Sciatic nerve (tissue), 2 donors: ENCODE measurements around the gene ZMPSTE24. TPM values are rescaled to one million over a fixed set of nuclear protein-coding genes. Genes with fewer than 3 reads are reported as not detected.
"Not testable (repeated sequence)": the region's sequence is repeated elsewhere in the genome, so short reads cannot be mapped to it uniquely, and the experiment has no call there.

Experiments
- ATAC-seq: fragments of 200-7000 bp; cut with Tn5 transposase; one replicate; pipeline ENCODE4 v1.9.1; 2020; ENCODE audit warnings: mild to moderate bottlenecking, moderate library complexity
- DNase-seq: peaks from one replicate; pipeline ENCODE4 v3.0.0-alpha.2; 2020; ENCODE audit warnings: low spot score
- intact Hi-C: fragments of 100-400 bp; cut with DNase I; formaldehyde crosslinking; loops from one replicate; pipeline ENCODE4 v1.14.2; 2022
- total RNA-seq: library from RNA; stranded (reverse); fragmentation: NEBNext Ultra II Directional; extraction: Animal tissue kit (Norgen Biotek cat#: 25700); gene quantifications from one replicate; pipeline ENCODE4 v1.2.1, GENCODE V29; 2021
- donor health status: DM: no; HTN: no; CAD: no.
- donor health status: DM: no; HTN: no; CAD: no.

Gene ZMPSTE24
- 30.7 TPM for total RNA-seq

- ATAC-seq (peak; percentile 99), DNase-seq (peak; percentile 96)
- intact Hi-C loops: no loop called here
Observed at GRCh38 chr1:40257688-40258444, at the start of gene ZMPSTE24. TSS of gene ZMPSTE24 (plus strand) at chr1:40258236. CDS start at chr1:40258272, 36 bp downstream.

GRCh38 chr1:40210511-40211204, 47.4 kb upstream of the ZMPSTE24 start:
- DNase-seq: no peak
- ATAC-seq: no peak
- intact Hi-C loops: no loop called here

GRCh38 chr1:40218333-40218732, 39.7 kb upstream of the ZMPSTE24 start:
- no peak for ATAC-seq
- no peak for DNase-seq
- intact Hi-C loops: no loop called here

- DNase-seq, intact Hi-C loops, ATAC-seq: not testable (repeated sequence)
Observed at GRCh38 chr1:40221471-40221905, 36.5 kb upstream of the ZMPSTE24 start.

- DNase-seq (no peak), ATAC-seq (no peak)
- intact Hi-C loops: no loop called here
Observed at GRCh38 chr1:40221977-40222772, 35.9 kb upstream of the ZMPSTE24 start.

GRCh38 chr1:40224040-40224439, 34.0 kb upstream of the ZMPSTE24 start:
- DNase-seq (no peak), ATAC-seq (no peak)
- intact Hi-C loops: no loop called here

- DNase-seq: no peak
Observed at GRCh38 chr1:40226192-40226591, 31.8 kb upstream of the ZMPSTE24 start.

GRCh38 chr1:40232444-40232843, 25.6 kb upstream of the ZMPSTE24 start:
- no peak for DNase-seq
- ATAC-seq: no peak
- intact Hi-C loops: no loop called here

More at GRCh38 chr1:40226192-40226591, 31.8 kb upstream of the ZMPSTE24 start:
- no peak for ATAC-seq
- intact Hi-C loops: no loop called here

- intact Hi-C loops: no loop called here
- DNase-seq (no peak), ATAC-seq (no peak)
Observed at GRCh38 chr1:40239626-40240025, 18.4 kb upstream of the ZMPSTE24 start.

GRCh38 chr1:40240390-40240789, 17.6 kb upstream of the ZMPSTE24 start:
- DNase-seq (no peak), ATAC-seq (no peak)
- intact Hi-C loops: no loop called here

GRCh38 chr1:40241362-40241761, 16.7 kb upstream of the ZMPSTE24 start:
- DNase-seq (no peak), ATAC-seq (no peak)
- intact Hi-C loops: no loop called here

- DNase-seq (no peak), ATAC-seq (no peak)
- intact Hi-C loops: no loop called here
Observed at GRCh38 chr1:40243351-40243750, 14.7 kb upstream of the ZMPSTE24 start.

- ATAC-seq: no peak
- DNase-seq: no peak
- intact Hi-C loops: no loop called here
Observed at GRCh38 chr1:40244138-40244744, 13.8 kb upstream of the ZMPSTE24 start.

- intact Hi-C loops: no loop called here
- no peak for ATAC-seq
- DNase-seq: no peak
Observed at GRCh38 chr1:40245686-40246085, 12.3 kb upstream of the ZMPSTE24 start.

- intact Hi-C loops: no loop called here
- ATAC-seq (no peak), DNase-seq (no peak)
Observed at GRCh38 chr1:40247655-40248054, 10.4 kb upstream of the ZMPSTE24 start, which contains the start of gene TMCO2. TSS of gene TMCO2 (plus strand) at chr1:40247937. CDS start at chr1:40247994, 57 bp downstream.

- intact Hi-C loops: no loop called here
- no peak for ATAC-seq
- no peak for DNase-seq
Observed at GRCh38 chr1:40248412-40248811, 9.6 kb upstream of the ZMPSTE24 start.

- DNase-seq: no peak
- intact Hi-C loops: no loop called here
- ATAC-seq: no peak
Observed at GRCh38 chr1:40251456-40251855, 6.6 kb upstream of the ZMPSTE24 start.

- ATAC-seq (no peak), DNase-seq (no peak)
- intact Hi-C loops: no loop called here
Observed at GRCh38 chr1:40252601-40253000, 5.4 kb upstream of the ZMPSTE24 start.

- intact Hi-C loops: no loop called here
- DNase-seq (no peak), ATAC-seq (no peak)
Observed at GRCh38 chr1:40255231-40255630, 2.8 kb upstream of the ZMPSTE24 start.
